Measurements from ENCODE around the gene WSCD2.

The WSCD2 gene

DNA sequence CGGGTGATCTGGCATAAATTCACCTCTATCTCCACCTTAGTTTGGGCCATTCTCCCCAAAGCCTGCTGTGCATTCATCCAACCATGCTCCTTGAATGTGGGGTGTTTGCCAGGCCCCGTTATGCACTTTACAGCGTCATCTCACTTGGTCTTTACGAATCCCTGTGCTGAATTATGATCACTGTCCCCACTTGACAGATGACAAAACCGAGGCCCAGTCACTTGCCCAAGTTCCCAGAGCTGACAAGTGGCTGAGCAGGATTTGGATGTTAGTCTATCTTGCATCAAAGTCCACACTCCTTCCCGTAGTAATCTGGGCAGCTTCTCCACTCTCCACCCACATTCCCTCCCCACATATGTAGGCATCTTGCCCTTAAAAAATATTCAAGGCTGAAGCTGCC, 44.8 kb downstream of the WSCD2 start:
- no peak for DNase-seq (ENCODE audit: low read depth in 2 of 2)
- TF ChIP-seq, protein P1, sequence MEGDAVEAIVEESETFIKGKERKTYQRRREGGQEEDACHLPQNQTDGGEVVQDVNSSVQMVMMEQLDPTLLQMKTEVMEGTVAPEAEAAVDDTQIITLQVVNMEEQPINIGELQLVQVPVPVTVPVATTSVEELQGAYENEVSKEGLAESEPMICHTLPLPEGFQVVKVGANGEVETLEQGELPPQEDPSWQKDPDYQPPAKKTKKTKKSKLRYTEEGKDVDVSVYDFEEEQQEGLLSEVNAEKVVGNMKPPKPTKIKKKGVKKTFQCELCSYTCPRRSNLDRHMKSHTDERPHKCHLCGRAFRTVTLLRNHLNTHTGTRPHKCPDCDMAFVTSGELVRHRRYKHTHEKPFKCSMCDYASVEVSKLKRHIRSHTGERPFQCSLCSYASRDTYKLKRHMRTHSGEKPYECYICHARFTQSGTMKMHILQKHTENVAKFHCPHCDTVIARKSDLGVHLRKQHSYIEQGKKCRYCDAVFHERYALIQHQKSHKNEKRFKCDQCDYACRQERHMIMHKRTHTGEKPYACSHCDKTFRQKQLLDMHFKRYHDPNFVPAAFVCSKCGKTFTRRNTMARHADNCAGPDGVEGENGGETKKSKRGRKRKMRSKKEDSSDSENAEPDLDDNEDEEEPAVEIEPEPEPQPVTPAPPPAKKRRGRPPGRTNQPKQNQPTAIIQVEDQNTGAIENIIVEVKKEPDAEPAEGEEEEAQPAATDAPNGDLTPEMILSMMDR (IDR thresholded peaks at IDR 0.05; ENCODE audit: low read depth, low read length): no peak

DNA sequence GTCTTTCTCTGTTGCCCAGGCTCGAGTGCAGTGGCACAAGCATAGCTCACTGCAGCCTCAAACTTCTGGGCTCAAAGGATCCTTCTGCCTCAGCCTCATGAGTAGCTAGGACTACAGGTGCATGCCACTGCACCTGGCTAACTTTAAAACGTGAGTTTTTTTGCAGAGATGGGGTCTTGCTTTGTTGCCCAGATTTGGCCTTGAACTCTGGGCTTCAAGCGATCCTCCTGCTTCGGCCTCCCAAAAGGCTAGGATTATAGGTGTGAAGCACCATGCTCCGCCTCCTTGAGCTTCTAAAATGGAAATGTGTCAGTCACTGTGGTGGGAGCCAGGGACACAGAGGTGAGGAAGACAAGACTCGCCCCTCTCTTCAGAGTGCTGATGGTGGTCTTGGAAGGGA, 45.6 kb downstream of the WSCD2 start:
- no peak for DNase-seq (ENCODE audit: low read depth in 2 of 2)
- TF ChIP-seq, protein P1 (IDR thresholded peaks at IDR 0.05; ENCODE audit: low read depth, low read length): no peak
- H3K4me3 ChIP-seq (replicated peaks in 1 of 2; ENCODE audit: low read depth in 2 of 2, low read length in 2 of 2): no peak overlapping the region

More for the DNA sequence above, 44.8 kb downstream of the WSCD2 start:
- no peak overlapping the region for H3K4me3 ChIP-seq (replicated peaks in 1 of 2; ENCODE audit: low read depth in 2 of 2, low read length in 2 of 2)

DNA sequence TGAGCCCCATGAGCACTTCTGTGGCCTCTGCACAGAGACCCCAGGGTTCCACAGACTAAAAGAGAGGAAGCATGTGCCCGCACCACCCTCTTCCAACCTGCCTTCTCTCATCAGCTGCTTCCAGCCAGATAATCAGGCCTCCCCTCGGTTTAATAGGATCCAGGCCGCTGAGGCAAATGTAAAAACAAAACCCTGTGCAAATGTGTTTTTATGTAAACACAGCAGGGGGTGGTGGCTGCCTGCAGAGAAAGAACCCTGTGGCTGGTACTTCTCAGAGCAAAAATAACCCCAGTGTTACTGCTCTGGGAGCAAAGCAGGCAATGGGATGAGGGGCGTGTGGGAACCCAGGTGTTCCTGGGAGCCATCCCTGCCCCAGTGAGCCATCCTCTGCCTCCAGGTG, 46.2 kb downstream of the WSCD2 start:
- DNase-seq (ENCODE audit: low read depth in 2 of 2): no peak
- no peak overlapping the region for H3K4me3 ChIP-seq (replicated peaks in 1 of 2; ENCODE audit: low read depth in 2 of 2, low read length in 2 of 2)
- TF ChIP-seq, protein P1 (IDR thresholded peaks at IDR 0.05; ENCODE audit: low read depth, low read length): no peak

DNA sequence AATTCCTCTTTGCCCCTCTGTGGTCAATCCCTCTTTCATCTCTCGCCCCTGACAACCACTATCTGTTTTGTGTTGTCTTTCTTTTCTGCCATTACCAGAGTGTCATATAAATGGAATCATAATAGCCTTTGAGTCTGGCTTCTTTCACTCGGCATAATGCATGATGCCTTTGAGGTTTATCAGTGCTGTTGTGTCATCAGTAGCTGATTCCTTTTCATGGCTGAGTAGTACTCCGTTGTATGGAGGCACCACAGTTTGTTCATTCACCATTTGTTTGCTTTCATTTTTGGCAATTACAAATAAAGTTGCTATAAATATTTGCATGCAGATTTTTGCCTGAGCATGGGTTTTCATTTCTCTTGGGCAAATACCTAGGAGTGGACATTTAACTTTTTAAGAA, 47.2 kb downstream of the WSCD2 start:
- no peak overlapping the region for H3K4me3 ChIP-seq (replicated peaks in 1 of 2; ENCODE audit: low read depth in 2 of 2, low read length in 2 of 2)
- TF ChIP-seq, protein P1 (IDR thresholded peaks at IDR 0.05; ENCODE audit: low read depth, low read length): no peak
- DNase-seq (ENCODE audit: low read depth in 2 of 2): no peak

DNA sequence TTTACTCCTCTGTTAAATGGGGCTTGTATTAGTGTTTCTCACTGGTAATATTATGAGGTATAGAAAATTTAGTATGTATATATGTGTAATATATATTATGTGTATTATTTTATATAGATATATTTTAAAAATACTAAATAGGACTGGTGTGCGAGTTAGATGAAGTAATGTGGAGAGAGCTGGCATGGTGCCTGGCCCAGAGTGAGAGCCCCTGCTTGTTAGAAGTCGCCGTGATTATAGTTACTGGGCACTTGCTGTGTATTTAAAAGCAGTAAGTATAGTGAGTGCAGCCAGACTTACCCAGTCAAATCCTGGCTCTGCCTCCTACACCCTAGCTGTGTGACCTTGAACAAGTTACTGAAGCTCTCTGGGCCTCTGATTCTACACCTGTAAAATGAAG, 48.0 kb downstream of the WSCD2 start:
- no peak for DNase-seq (ENCODE audit: low read depth in 2 of 2)
- TF ChIP-seq, protein P1 (IDR thresholded peaks at IDR 0.05; ENCODE audit: low read depth, low read length): no peak
- H3K4me3 ChIP-seq (replicated peaks in 1 of 2; ENCODE audit: low read depth in 2 of 2, low read length in 2 of 2): no peak overlapping the region

DNA sequence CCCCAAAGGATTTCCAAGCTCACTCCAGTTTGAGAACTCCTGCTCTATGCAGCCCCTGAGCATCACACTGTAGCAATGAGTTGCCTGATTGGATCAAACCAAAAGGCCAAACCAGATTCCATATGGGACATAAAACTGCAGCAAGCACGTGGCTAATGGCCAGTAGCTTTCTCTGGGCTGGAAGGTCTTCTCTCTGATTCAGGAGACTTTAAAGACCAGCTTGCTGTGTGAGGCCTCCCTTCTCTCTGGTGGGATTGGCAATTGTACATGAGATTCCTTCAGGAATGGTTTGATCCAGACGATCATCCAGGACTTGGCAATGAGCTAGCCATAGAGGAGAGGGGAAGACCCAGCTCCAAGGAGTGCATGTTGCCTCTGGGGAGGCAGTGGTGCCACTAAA, 50.2 kb downstream of the WSCD2 start:
- TF ChIP-seq, protein P1 (IDR thresholded peaks at IDR 0.05; ENCODE audit: low read depth, low read length): no peak
- DNase-seq (ENCODE audit: low read depth in 2 of 2): no peak
- H3K4me3 ChIP-seq (replicated peaks in 1 of 2; ENCODE audit: low read depth in 2 of 2, low read length in 2 of 2): no peak overlapping the region
